Activated T-cell treated with anti-CD3 and anti-CD28 coated beads, Interleukin-2, amount 50 U/mL, for 72 hours (primary cell): Measurements from ENCODE around the gene GATA5. TPM values are rescaled to one million over a fixed set of nuclear protein-coding genes. Genes with fewer than 3 reads are reported as not detected.

Experiments used
- ATAC-seq, 2 donors: fragments of 150-1000 bp; cut with Tn5 transposase; replicated peaks in 1 of 2; 2 replicates each; pipeline ENCODE4 v1.10.0; 2021; ENCODE audit warnings: moderate library complexity in 2 of 2, mild to moderate bottlenecking in 1 of 2
- DNase-seq, 2 donors: peaks; one replicate each; pipeline ENCODE4 v3.0.0; 2021 to 2022; ENCODE audit warnings: mixed read lengths in 1 of 2
- H3K27ac Mint-ChIP-seq: one replicate; pipeline ENCODE4 v1.8.0; 2022; ENCODE audit warnings: mild to moderate bottlenecking, moderate library complexity, mixed read lengths
- H3K27me3 Mint-ChIP-seq: one replicate; pipeline ENCODE4 v1.8.0; 2022; ENCODE audit warnings: low read depth, mixed read lengths
- H3K36me3 Mint-ChIP-seq, 2 donors: one replicate each; pipeline ENCODE4 v1.8.0; 2022; ENCODE audit warnings: mixed read lengths in 2 of 2, mild to moderate bottlenecking in 1 of 2; ENCODE audit not compliant: insufficient read depth in 2 of 2
- H3K4me1 Mint-ChIP-seq: one replicate; pipeline ENCODE4 v1.8.0; 2022; ENCODE audit warnings: low read depth, mixed read lengths
- H3K4me3 Mint-ChIP-seq, 2 donors: one replicate each; pipeline ENCODE4 v1.8.0; 2022; ENCODE audit warnings: mild to moderate bottlenecking in 2 of 2, mixed read lengths in 2 of 2, moderate library complexity in 2 of 2
- H3K9me3 Mint-ChIP-seq, 2 donors: one replicate each; pipeline ENCODE4 v1.8.0; 2022; ENCODE audit warnings: mixed read lengths in 2 of 2
- total RNA-seq, 2 donors: library from RNA; stranded (reverse); gene quantifications; one replicate each; pipeline ENCODE4 v1.2.3, GENCODE V29; 2022

Gene GATA5
- total RNA-seq, 2 donors from 2014 or later = not detected

DNA sequence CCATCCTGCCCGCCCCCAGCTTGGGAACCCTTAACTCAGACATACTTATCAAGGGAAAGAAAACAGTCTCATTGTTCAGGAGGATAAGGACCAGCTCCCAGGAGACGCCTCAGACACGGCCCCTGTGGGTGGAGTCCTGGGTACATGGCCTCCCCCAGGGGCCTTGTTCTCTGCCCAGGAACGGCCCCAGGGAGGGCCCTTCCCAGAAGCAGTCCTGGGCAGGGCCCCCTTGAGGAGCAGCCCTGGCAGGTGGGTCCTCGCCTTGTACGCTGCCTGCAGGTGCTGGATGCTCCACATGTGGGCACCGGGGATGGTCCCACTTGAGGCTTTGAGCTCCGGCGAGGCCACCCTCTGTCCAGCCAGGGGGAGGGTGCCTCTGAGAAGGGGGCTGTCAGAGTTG lies 4.5 kb upstream of the GATA5 start:
- no peak for ATAC-seq
- Mint-ChIP-seq H3K4me3 (no peak overlapping the region), H3K27ac (no peak overlapping the region), H3K9me3 (no peaks in the 10 kb centered on the region), H3K4me1 (peaks cover 5% of the 10 kb centered on the region), H3K36me3 (no peaks in the 10 kb centered on the region), H3K27me3 (peaks cover 54% of the 10 kb centered on the region)
- no peak for DNase-seq

DNA sequence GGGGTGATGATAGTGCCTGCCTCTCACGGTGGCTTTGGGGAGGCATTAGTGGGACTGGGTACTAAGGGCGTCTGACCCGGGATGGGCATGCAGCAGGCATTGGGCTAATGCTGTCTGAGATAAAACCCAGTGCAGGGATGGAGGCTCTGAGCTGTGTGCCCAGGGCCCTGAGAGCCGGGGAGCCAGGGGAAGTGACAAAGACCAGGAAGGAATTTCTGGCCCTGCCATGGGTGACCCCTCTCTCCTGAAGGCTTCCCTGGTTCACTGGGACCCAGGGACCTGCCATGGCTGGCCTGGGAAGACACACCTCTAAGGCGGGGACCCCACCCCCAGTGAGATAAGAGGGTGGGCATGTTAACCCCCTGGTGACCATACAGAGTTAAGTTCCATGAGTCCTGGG lies 3.9 kb upstream of the GATA5 start:
- H3K36me3 Mint-ChIP-seq = no peaks in the 10 kb centered on the region
- H3K27me3 Mint-ChIP-seq = peaks cover 52% of the 10 kb centered on the region
- ATAC-seq (no peak), DNase-seq (no peak)
- H3K9me3 Mint-ChIP-seq = no peaks in the 10 kb centered on the region
- no peak overlapping the region for H3K27ac Mint-ChIP-seq
- H3K4me1 Mint-ChIP-seq = peaks cover 5% of the 10 kb centered on the region
- no peak overlapping the region for H3K4me3 Mint-ChIP-seq

DNA sequence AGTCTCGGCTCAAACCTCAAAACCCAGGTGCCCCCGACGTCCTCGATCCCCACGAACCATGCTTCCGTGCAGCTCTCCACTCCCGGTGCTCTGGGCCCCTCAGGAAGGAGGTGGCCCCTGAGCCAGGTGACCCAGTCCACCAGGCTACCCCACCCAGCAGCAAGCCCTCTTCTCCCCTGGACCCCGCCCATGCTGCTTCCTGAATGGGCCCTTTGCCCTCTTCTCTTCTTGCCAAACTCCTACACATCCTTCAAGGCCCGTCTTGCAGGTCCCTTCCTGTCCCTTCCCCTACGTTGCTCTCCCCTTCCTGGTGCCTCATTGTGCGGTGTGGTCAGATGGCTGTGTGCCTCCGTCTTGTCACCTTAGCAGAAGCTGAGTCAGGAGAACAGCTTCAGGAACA lies 3.4 kb upstream of the GATA5 start:
- ATAC-seq = no peak
- Mint-ChIP-seq H3K4me3 (no peak overlapping the region), H3K36me3 (no peaks in the 10 kb centered on the region), H3K4me1 (peaks cover 5% of the 10 kb centered on the region), H3K27me3 (peaks cover 52% of the 10 kb centered on the region), H3K27ac (no peak overlapping the region), H3K9me3 (no peaks in the 10 kb centered on the region)
- DNase-seq = no peak

DNA sequence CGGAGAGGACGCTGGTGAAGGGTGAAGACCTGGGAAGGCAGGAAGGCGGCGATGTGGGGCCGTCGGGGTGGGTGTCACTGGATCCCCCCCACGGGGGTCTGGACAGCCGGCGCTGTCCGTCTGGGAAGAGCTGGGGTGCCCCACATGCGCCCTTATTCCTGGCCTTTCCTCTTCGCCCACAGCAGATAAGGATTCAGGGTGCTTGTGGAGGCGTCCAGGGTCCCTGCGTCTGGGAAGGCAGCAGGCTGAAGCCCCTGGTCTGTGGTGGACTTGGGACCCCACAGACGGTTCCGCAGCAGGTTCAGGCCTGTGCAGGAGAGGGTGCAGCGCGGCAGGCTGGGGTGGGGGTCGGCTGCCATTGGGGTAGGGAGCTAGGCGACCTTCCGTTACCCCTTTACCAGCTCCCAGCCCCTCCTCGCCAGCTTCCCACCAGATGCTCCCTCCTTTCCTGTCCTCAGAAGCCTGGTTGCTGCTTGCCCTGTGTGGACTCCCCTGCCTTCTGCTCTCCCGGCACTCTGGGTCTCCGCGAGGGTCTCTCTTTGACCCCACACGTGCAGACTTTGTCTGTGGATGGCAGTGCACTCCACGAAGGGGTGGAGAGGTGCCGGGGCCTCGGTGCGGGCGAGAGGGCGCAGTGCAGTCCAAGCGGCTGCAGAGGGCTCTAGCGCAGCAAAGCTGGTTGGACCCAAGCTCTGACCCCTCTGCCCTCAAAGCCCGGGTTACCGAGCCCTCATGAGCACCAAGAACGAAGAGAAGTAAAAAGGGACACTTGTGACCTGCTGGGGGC lies 2.1 kb upstream of the GATA5 start:
- Mint-ChIP-seq H3K4me3 (no peak overlapping the region), H3K27me3 (peaks cover 47% of the 10 kb centered on the region), H3K9me3 (no peaks in the 10 kb centered on the region), H3K36me3 (no peaks in the 10 kb centered on the region), H3K27ac (no peak overlapping the region), H3K4me1 (peaks cover 2% of the 10 kb centered on the region)
- ATAC-seq (no peak), DNase-seq (no peak)

DNA sequence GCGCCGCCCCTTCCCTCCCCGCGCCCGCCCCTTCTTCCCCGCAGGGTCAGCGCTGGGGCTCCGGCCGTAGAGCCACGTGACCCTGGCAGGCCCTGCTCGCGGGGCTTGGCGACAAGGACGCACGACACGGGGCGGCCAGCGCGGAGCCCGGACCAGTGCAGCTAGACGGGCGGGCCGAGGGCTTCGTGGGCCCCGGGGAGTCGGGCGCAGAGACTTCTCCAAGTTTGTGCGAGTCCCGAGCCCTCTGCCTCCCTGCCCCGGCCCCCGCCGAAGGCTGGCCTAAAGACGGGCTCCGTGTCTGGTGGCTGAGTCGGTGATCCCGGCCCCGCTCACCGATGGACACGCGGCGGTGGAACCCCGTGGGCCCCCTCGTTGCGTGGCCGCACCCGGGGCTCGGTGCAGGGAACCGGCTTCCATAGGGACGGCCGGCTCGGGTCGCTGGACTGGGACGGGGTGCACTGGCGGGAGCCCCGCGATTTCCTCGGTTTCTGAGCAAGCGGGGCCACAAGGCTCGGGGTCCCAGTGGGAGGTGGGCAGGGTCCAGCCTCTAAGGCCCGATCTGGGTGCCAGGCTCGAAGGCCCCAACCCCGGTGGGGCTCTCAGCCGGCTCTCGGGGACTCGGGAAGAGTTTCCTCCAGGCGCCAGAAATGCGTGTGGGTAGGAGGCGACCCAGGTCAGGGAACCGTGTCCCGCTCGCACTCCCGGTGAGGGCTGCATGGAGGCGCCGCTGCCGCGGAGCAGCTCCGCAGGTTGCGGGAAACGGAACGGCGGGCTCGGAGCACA lies 452 bp upstream of the GATA5 start:
- H3K36me3 Mint-ChIP-seq = no peaks in the 10 kb centered on the region
- peak in 1 of 2 donors; percentile 25 for ATAC-seq
- DNase-seq = no peak

DNA sequence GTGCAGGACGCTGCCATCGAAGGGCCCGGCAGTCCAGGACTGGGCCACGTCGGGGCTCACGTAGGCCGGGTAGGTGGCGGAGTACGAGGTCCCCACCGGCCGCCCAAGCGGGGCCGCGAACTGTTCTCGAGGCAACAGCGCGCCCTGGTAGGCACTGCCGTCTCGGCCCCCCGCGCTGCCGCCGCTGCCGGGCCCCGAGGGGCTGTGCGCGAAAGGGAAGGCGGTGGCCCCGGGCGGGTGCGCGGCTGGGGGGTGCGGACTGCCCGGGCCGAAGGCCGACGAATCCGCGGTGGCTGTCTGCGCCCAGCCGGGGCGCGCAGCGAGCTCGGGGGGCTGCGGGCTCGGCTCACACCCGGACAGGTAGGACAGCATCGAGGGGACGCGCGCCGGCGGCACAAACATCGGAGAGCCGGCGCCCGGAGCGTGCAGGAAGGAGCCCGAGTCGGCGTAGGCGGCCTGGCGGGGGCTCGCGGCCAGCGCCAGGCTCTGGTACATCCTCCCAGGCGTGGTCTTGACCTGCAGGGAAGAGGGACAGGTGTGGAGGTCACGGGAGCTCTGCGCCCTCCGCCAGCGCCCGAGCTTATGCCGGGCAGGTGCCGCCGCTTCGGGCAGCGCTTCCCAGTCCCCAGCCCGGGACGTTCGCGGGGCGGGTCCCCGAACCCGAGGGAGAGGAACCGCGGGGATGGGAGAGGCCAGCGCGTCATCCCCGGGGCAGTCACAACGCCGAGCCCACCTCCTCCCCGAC lies 596 bp downstream of the GATA5 start:
- ATAC-seq (no peak), DNase-seq (no peak)
- Mint-ChIP-seq H3K36me3 (no peaks in the 10 kb centered on the region), H3K9me3 (no peaks in the 10 kb centered on the region), H3K27ac (no peak overlapping the region), H3K4me3 (no peak overlapping the region), H3K27me3 (peaks cover 47% of the 10 kb centered on the region), H3K4me1 (no peaks in the 10 kb centered on the region)

More for the DNA sequence above, 452 bp upstream of the GATA5 start:
- H3K9me3 Mint-ChIP-seq = no peaks in the 10 kb centered on the region
- H3K4me1 Mint-ChIP-seq = no peaks in the 10 kb centered on the region
- H3K4me3 Mint-ChIP-seq = no peak overlapping the region
- no peak overlapping the region for H3K27ac Mint-ChIP-seq
- H3K27me3 Mint-ChIP-seq = peaks cover 44% of the 10 kb centered on the region

DNA sequence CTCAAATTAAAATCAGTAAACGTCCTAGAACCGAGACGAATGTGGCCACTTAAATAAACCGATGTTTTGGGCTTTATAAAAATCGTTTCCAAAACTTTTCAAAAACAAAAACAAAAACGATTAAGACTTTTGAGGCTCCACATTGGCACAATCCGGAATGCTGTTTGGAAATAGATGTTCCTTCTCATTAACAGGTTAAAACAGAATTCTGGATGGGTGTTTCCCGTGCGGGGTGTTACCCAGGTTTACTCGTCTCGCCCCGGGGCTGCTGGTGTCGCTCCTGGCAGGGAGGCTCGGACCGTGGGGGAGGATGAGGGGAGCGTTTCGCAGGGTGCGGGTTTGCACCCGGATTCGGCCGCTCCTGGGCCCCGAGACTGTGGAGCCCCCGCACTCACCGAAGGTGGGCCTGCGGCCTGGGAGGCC lies 1.2 kb downstream of the GATA5 start:
- Mint-ChIP-seq H3K4me1 (no peaks in the 10 kb centered on the region), H3K27me3 (peaks cover 51% of the 10 kb centered on the region)

DNA sequence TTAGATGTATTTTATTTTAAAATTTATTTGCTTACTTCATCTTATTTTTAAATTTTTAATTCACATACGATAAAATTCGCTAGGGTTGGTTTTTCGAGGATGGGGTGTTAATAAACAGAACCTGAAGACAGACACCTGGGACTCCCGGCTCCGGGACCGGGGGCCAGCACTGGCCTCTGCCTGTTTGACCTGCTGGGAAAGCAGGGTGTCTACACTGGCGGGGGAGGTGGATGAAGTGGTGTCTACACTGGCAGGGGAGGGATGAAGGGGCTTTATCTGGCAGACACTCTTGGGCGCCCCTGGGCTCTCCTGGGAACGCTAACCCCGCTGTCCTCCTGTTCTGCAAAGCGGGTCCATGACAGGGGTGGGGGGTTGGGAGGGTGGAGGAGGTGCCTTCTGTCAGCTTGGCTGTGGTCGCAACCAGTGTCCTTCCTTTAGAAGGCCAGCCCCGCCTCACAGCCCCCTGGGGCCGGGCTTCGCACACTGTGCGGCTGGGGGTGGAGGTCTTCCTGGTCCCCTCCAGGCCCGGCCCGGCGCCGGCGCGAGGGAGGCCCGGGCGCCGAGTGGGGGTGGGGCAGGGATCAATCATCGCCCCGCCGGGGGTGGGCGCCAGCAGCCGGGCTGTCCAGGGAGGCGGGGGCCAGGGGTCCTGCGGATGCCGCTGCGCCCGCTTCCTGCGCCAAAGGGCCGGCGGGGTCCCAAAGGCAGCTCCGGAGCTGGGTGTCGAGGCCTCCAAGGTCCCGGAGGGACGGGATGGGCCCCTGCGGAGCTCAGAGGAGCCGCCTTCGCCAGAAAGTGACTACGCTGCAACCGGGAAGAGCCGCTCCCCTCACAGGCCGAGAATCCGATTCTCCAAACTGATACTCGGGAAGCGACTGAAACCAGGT lies 1.8 kb downstream of the GATA5 start:
- H3K9me3 Mint-ChIP-seq = no peaks in the 10 kb centered on the region
- DNase-seq (no peak), ATAC-seq (no peak)
- H3K4me3 Mint-ChIP-seq = no peak overlapping the region
- no peaks in the 10 kb centered on the region for H3K36me3 Mint-ChIP-seq
- H3K27me3 Mint-ChIP-seq = peaks cover 48% of the 10 kb centered on the region
- H3K27ac Mint-ChIP-seq = no peak overlapping the region
- H3K4me1 Mint-ChIP-seq = no peaks in the 10 kb centered on the region

More for the DNA sequence above, 1.2 kb downstream of the GATA5 start:
- DNase-seq = no peak
- H3K36me3 Mint-ChIP-seq = no peaks in the 10 kb centered on the region
- no peak overlapping the region for H3K27ac Mint-ChIP-seq
- ATAC-seq = no peak
- H3K9me3 Mint-ChIP-seq = no peaks in the 10 kb centered on the region
- no peak overlapping the region for H3K4me3 Mint-ChIP-seq

DNA sequence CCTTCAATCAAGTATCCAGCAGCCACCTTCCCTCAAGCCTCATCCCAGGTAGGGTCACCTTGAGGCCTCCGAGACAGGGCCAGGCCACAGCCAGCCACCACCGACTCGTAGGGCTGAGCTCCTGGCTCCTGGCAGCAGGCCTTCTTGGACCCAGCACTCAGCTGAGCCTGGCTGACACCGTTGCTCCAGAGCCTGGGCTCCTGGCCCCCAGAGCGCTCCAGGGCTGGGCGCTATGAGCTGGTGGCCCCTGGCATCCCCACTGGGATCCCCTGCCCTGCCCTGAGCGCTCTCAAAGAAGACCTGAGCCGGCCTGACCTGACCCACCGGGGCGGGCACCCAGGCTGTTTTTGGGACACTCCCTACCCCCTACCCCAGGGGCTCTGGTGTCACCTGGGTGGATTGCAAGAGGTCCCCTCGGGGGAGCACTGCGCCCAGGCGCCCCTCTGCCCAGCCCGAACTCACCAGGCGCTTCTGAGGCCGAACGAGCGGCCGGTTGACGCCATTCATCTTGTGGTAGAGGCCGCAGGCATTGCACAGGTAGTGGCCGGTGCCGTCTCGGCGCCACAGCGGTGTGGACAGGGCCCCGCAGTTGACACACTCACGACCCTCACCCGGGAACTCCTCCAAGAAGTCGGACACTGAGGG lies 2.7 kb downstream of the GATA5 start:
- ATAC-seq (no peak), DNase-seq (no peak)
- Mint-ChIP-seq H3K4me3 (no peak overlapping the region), H3K4me1 (no peaks in the 10 kb centered on the region), H3K9me3 (no peaks in the 10 kb centered on the region), H3K27ac (no peak overlapping the region), H3K27me3 (peaks cover 40% of the 10 kb centered on the region), H3K36me3 (no peaks in the 10 kb centered on the region)

DNA sequence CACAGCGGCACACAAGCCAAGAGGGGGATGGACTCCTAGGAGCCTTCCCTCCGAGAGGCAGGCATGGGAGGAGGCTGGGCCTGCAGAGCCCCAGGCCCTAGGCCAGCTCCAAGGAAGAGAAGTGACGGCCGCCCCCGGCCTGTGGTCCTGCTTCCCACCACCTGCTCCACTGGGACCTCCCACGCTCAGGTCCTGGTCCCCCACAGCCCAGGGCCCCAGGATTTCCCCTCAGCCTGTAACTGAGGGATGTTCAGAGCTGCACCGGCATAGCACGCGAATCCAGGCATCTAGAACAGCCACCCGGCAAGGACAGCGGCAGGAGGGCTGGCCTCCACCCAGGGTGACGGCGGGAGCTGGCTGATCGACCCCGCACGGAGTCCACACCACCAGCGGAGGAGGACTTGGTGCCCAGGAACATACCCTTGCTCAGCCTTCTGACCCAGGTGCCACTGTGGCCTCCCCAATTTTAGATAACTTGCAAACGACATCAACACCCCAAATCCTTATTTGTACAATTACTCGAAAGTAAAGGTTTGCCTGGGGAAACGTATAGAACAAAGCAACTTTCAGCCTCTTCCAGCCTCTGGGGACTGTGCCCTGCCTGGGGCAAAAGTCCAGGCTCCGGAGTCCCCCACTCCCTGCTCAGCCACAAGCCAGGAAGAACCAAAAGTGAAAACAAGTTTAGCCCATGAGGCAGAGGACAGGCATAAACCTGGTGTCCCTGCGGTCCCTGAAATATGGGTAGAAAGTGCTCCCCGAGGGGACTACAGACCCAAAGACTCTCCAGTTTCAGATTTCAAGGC lies 3.5 kb downstream of the GATA5 start:
- H3K36me3 Mint-ChIP-seq = no peaks in the 10 kb centered on the region

DNA sequence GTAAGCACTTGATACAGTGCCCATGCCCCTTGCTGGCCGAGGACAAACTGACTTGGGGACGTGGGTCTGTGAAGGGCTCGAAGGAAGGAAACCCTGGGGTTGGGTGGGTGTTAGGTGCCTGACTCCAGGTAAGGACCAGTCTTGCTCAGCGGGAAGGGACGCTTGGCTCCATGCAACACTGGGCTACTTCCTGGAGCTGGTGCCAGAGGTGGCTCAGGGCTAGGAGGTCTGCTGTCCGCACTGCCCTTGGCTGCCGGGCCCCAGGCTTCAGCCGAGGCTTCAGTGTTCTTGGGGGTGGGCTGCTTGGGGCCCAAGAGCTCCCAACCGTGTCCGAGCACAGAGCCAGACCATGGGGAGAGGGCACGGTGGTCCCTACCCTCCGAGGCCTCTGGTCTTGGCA lies 5.3 kb downstream of the GATA5 start:
- peaks cover 25% of the 10 kb centered on the region for H3K27me3 Mint-ChIP-seq
- H3K36me3 Mint-ChIP-seq = no peaks in the 10 kb centered on the region
- no peak overlapping the region for H3K27ac Mint-ChIP-seq
- ATAC-seq (no peak), DNase-seq (no peak)
- H3K9me3 Mint-ChIP-seq = no peaks in the 10 kb centered on the region
- no peak overlapping the region for H3K4me3 Mint-ChIP-seq
- H3K4me1 Mint-ChIP-seq = no peaks in the 10 kb centered on the region

More for the DNA sequence above, 3.5 kb downstream of the GATA5 start:
- Mint-ChIP-seq H3K27me3 (peaks cover 33% of the 10 kb centered on the region), H3K27ac (no peak overlapping the region), H3K4me1 (no peaks in the 10 kb centered on the region), H3K9me3 (no peaks in the 10 kb centered on the region), H3K4me3 (no peak overlapping the region)
- DNase-seq (no peak), ATAC-seq (no peak)
